Subcutaneous adipose tissue (tissue), 4 donors: ENCODE data around the gene TAS1R2. TPM values are rescaled to one million over a fixed set of nuclear protein-coding genes. Genes with fewer than 3 reads are reported as not detected.

Experiments used
- CTCF ChIP-seq: fragments of 450-650 bp; IDR thresholded peaks from one replicate; pipeline ENCODE4 v1.5.1; 2016; ENCODE audit warnings: low read depth, mild to moderate bottlenecking, control low read depth, antibody characterized with exemption, moderate library complexity
- total RNA-seq, 4 donors: library from RNA; depleted of rRNA; stranded (reverse); fragments of >200 nt; gene quantifications; one replicate each; pipeline ENCODE4 v1.1.0, GENCODE V29; 2016

Gene TAS1R2
- total RNA-seq, 4 donors from 2014 or later: not detected

DNA sequence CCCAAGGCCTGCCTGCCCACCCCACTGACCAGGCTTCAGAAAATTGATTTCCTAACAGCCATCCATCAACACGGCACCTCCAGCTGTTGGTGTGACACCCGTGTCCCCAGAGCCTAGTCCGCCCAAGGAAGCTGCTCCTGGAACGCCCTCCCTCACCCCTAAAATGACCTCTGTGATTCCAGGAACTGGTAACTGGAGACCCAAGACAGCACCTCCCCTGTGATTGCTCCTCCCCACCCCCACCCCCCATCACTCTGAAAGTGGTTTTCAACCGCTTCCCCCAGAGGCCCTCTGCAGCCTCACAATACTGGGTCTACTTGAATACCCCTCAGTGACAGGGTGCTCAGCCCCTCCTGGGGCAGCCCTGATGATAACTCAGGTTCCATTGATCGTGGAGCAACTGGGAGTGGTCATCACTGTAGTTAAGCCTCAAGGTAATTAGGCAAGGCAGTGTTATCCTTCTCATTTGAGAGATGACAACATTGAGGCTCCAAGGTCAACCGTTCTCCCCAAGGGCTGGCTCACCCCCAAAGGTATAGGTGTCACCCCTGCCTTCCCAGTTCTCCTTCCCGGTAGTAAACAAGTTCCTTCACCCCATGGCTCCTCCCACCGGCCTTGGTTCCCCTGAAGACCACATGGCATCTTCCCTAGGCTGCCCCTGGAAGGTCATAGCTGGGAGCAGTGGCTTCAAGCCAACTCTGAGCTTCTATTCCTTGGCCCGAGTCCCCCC lies 52.0 kb downstream of the TAS1R2 start:
- no peak for TF ChIP-seq CTCF

DNA sequence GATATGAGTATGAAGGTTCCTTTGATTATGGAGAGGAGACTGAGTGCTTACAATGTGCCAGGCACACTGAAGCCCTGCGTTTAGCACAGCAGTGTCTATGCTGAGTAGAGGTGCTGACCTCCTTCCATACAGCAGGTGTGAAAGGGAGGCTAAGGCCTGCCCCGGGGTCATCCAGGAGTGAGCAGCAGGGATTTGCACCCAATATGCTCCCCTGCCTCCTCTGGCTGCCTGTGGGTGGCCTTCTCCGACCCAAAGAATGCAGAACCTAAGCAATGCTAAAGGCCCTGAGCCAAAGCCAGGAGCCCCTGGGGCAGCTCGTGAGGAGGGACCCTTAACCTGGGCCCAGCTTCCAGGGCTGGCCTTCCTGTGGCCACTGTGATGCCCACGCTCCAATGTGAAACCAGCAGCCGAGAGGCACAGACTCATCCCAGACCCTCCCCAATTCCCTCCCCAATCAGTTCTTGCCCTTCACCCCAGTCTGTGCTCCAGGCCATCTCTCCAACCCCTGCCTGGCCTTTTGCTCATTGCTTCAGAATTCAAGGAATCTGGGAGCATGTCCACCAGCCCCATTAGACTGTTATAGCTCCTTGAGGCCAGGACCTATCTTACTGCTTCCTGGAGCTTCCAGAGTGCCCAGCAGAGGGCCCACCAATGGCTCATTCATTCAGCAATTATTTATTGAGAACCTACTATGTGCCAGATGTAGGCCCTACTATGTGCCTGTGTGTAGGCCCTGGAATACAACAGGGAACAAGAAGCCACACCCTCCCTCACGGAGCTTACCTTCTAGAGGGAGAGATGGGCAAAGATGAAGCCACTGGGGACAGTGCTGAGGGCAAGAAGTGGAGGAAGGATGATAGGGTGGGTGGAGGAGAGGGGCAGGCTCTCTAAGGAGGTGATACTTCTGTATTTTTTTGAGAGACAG lies 53.3 kb downstream of the TAS1R2 start:
- TF ChIP-seq CTCF: no peak

DNA sequence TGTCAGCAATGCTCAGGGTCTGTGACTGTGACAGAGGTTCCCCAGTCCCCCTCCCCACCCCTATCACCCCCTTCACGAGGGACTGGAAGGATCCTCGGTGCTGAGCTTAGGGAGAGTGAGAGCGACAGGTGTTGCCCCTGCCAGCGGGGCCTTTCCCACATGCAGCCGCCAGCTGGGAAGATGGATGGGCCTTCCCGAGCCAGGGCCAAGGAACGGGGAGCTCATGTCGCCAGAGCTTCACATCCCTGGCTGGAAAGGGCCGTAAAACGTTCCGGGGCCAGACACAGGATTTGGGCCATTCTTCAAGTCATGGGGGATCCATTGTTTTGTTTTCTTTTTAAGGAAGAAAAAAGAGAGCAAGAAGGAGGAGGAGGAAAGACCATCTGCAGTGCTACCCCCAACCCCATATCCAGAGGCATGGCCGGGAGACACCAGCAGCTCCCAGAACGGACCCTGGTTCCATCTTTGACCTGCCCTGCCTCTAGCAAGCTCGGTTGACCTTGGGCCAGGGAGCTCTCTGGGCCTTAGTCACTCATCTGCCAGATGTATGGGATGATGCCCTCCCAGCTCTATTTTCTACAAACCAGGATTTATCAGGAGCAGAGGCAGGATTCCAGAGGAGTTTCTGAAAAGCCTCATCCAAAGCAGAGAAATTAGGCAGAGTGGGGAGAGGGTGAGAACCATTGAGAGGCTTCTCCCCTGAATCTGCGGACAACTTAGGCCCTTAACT lies 54.1 kb downstream of the TAS1R2 start:
- no peak for TF ChIP-seq CTCF

DNA sequence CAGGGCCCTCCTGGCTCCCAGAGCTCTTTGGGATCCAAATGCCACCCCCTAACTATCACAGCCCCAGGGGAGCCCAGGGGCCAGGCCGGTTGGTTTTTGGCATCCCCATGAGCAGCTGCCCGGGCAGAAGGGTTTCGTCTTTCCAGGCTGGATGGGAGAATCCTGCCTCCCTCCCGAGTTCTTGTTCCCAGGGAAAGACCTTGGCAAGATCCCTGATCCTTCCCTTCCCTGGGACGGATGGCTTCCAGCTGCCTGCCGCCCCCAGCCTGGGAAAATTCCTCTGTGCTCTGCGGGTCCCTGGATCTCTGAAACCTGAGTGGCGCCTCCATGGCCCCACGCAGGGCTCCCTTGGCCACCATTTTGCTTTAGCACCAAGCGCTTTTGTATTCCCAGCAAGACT lies 55.6 kb downstream of the TAS1R2 start:
- TF ChIP-seq CTCF: no peak

DNA sequence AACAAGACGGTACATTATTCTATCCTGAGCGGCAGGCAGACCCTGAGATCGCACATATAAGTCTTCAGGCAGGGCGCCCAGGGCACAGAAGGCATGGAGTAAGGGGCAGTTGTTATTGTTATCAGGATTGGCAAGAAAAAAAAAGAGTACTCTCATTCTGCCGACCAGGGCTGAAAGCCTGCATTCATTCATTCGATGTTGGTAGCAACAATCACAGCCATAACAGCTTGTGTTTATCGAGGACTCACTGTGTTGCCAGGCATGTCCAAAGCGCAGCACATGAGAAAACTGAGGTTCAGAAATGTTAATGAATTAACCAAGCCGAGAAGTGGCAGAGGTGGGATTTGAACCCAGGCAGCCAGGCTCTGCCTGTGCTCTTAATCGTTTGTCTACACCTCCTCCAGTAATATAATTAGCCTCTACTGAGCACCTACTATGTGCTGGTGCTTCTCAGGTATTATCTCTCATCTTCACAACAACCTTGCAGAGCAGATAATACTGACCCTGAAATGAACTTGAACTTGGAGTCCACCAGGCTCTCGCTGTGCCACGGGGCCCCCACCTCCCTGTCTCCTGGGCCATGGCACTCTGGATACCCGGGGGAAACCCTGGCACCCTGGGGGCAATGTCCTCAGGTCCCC lies 56.2 kb downstream of the TAS1R2 start:
- TF ChIP-seq CTCF: no peak

GRCh38 chr1:18802231-18802630 lies 57.2 kb downstream of the TAS1R2 start:
- no peak for TF ChIP-seq CTCF
